Trophoblast cell (in vitro differentiated cells and primary cell): ENCODE results near the gene OBSL1.
A peak's percentile ranks its signal among the peaks of the same experiment; 100 is the strongest.

Experiments
- DNase-seq, 2 donors: peaks; one replicate each; pipeline ENCODE4 v3.0.0-alpha.2; 2016
- H2AFZ ChIP-seq: 2 replicates; pipeline ENCODE4 v1.6.1; 2013; ENCODE audit warnings: low read length, moderate library complexity, mild to moderate bottlenecking; ENCODE audit not compliant: insufficient read depth, poor library complexity
- H2AK5ac ChIP-seq: 2 replicates; pipeline ENCODE4 v1.6.1; 2013; ENCODE audit warnings: mild to moderate bottlenecking, low read length
- H2BK120ac ChIP-seq: 2 replicates; pipeline ENCODE4 v1.6.1; 2013; ENCODE audit warnings: low read length, mild to moderate bottlenecking, moderate library complexity; ENCODE audit not compliant: insufficient read depth, poor library complexity
- H2BK12ac ChIP-seq: 2 replicates; pipeline ENCODE4 v1.6.1; 2013; ENCODE audit warnings: mild to moderate bottlenecking, low read length, moderate library complexity
- H2BK5ac ChIP-seq: 2 replicates; pipeline ENCODE4 v1.6.1; 2013; ENCODE audit warnings: low read length, low read depth, moderate library complexity, mild to moderate bottlenecking; ENCODE audit not compliant: poor library complexity
- H3K14ac ChIP-seq: 2 replicates; pipeline ENCODE4 v1.6.1; 2013; ENCODE audit warnings: mild to moderate bottlenecking, low read length
- H3K18ac ChIP-seq: 2 replicates; pipeline ENCODE4 v1.6.1; 2013; ENCODE audit warnings: mild to moderate bottlenecking, low read length
- H3K23ac ChIP-seq: 2 replicates; pipeline ENCODE4 v1.6.1; 2013; ENCODE audit warnings: low read length
- H3K27ac ChIP-seq: 2 replicates; pipeline ENCODE4 v1.5.1; 2013; ENCODE audit warnings: low read depth, mild to moderate bottlenecking, inconsistent platforms, low read length, moderate library complexity
- H3K27me3 ChIP-seq: 2 replicates; pipeline ENCODE4 v1.6.1; 2013; ENCODE audit warnings: inconsistent platforms, mild to moderate bottlenecking, low read length, moderate library complexity; ENCODE audit not compliant: insufficient read depth
- H3K36me3 ChIP-seq, 2 experiments: 1 replicate in 1 of 2; 2 replicates in 1 of 2; pipeline ENCODE4 v1.6.1; 2013; ENCODE audit warnings: low read length in 2 of 2, mild to moderate bottlenecking in 2 of 2, moderate library complexity in 1 of 2; ENCODE audit not compliant: insufficient read depth in 2 of 2, control insufficient read depth in 1 of 2
- H3K4ac ChIP-seq: 2 replicates; pipeline ENCODE4 v1.6.1; 2013; ENCODE audit warnings: low read depth, mild to moderate bottlenecking, low read length, moderate library complexity
- H3K4me1 ChIP-seq, 2 experiments: 1 replicate in 1 of 2; 2 replicates in 1 of 2; pipeline ENCODE4 v1.6.1; 2013; ENCODE audit warnings: low read length in 2 of 2, mild to moderate bottlenecking in 2 of 2, moderate library complexity in 1 of 2; ENCODE audit not compliant: insufficient read depth in 2 of 2, control insufficient read depth in 1 of 2
- H3K4me2 ChIP-seq: 2 replicates; pipeline ENCODE4 v1.6.1; 2013; ENCODE audit warnings: inconsistent platforms, mild to moderate bottlenecking, low read length, moderate library complexity
- H3K4me3 ChIP-seq: 2 replicates; pipeline ENCODE4 v1.5.1; 2013; ENCODE audit warnings: mild to moderate bottlenecking, low read depth, low read length, inconsistent platforms
- H3K79me1 ChIP-seq: one replicate; pipeline ENCODE4 v1.6.1; 2013; ENCODE audit warnings: low read length
- H3K79me2 ChIP-seq: 2 replicates; pipeline ENCODE4 v1.6.1; 2013; ENCODE audit warnings: low read length, mild to moderate bottlenecking; ENCODE audit not compliant: control insufficient read depth, insufficient read depth, poor library complexity
- H3K9ac ChIP-seq: 2 replicates; pipeline ENCODE4 v1.6.1; 2013; ENCODE audit warnings: mild to moderate bottlenecking, low read length
- H3K9me3 ChIP-seq: 2 replicates; pipeline ENCODE4 v1.6.1; 2013; ENCODE audit warnings: low read depth, mild to moderate bottlenecking, control low read depth, inconsistent platforms, low read length; ENCODE audit not compliant: insufficient read depth
- H4K12ac ChIP-seq: 2 replicates; pipeline ENCODE4 v1.6.1; 2013; ENCODE audit warnings: low read depth, mild to moderate bottlenecking, low read length, moderate library complexity
- H4K8ac ChIP-seq: 2 replicates; pipeline ENCODE4 v1.6.1; 2013; ENCODE audit warnings: low read depth, mild to moderate bottlenecking, low read length, moderate library complexity
- H4K91ac ChIP-seq: one replicate; pipeline ENCODE4 v1.6.1; 2013; ENCODE audit warnings: low read depth, mild to moderate bottlenecking, low read length, moderate library complexity
- WGBS: extraction: QIAGEN DNeasy Blood & Tissue Kit; methylation state at CpG from one replicate; pipeline ENCODE4 v1.1.7; 2013; ENCODE audit warnings: missing lambda C conversion rate; ENCODE audit not compliant: insufficient read length, insufficient coverage; ENCODE audit errors: extremely low coverage; 5-methylcytosine and 5-hydroxymethylcytosine counted together

Gene OBSL1

GRCh38 chr2:219613461-219614070, 42.2 kb upstream of the OBSL1 start:
- H2AK5ac ChIP-seq: no peak overlapping the region
- no peak overlapping the region for H4K12ac ChIP-seq
- no peak overlapping the region for H2AFZ ChIP-seq
- peaks cover 4% of the 10 kb centered on the region for H3K9me3 ChIP-seq
- H3K4ac ChIP-seq: no peak overlapping the region
- H3K4me2 ChIP-seq: no peak overlapping the region
- peaks cover 27 to 34% of the 10 kb centered on the region in 2 experiments for H3K36me3 ChIP-seq
- WGBS: 100% methylated on average over 1 of the region's 11 CpGs
- no peak overlapping the region for H4K91ac ChIP-seq
- H3K23ac ChIP-seq: no peak overlapping the region
- H2BK120ac ChIP-seq: no peak overlapping the region
- H3K18ac ChIP-seq: no peak overlapping the region
- no peaks in the 10 kb centered on the region for H3K79me1 ChIP-seq
- no peaks in the 10 kb centered on the region for H3K79me2 ChIP-seq
- H3K27ac ChIP-seq: no peak overlapping the region
- no peak overlapping the region for H2BK5ac ChIP-seq
- no peak overlapping the region for H4K8ac ChIP-seq
- no peak overlapping the region for H3K4me3 ChIP-seq
- no peak overlapping the region for H2BK12ac ChIP-seq
- no peak overlapping the region for H3K14ac ChIP-seq
- DNase-seq: no peak
- no peak overlapping the region for H3K9ac ChIP-seq
- no peaks in the 10 kb centered on the region for H3K27me3 ChIP-seq
- no peaks in the 10 kb centered on the region for H3K4me1 ChIP-seq

GRCh38 chr2:219612577-219613286, 41.4 kb upstream of the OBSL1 start:
- H3K23ac ChIP-seq: no peak overlapping the region

GRCh38 chr2:219611866-219612576, 40.7 kb upstream of the OBSL1 start:
- H3K27ac ChIP-seq: no peak overlapping the region
- no peak for DNase-seq
- H4K91ac ChIP-seq: no peak overlapping the region

More at GRCh38 chr2:219612577-219613286, 41.4 kb upstream of the OBSL1 start:
- Histone ChIP-seq H3K4me2 (no peak overlapping the region), H2BK120ac (no peak overlapping the region), H2AK5ac (no peak overlapping the region), H3K9me3 (peaks cover 4% of the 10 kb centered on the region), H3K4ac (no peak overlapping the region), H4K8ac (no peak overlapping the region), H2AFZ (no peak overlapping the region), H4K91ac (no peak overlapping the region), H3K4me1 (no peaks in the 10 kb centered on the region), H3K79me2 (no peaks in the 10 kb centered on the region), H4K12ac (no peak overlapping the region), H3K36me3 (peaks cover 34 to 42% of the 10 kb centered on the region in 2 experiments), H2BK12ac (no peak overlapping the region), H3K27ac (no peak overlapping the region), H2BK5ac (no peak overlapping the region), H3K4me3 (no peak overlapping the region), H3K79me1 (no peaks in the 10 kb centered on the region), H3K14ac (no peak overlapping the region), H3K27me3 (no peaks in the 10 kb centered on the region), H3K9ac (no peak overlapping the region), H3K18ac (no peak overlapping the region)
- WGBS: no CpG with 5 or more reads among the region's 15 CpGs
- DNase-seq: no peak

GRCh38 chr2:219611306-219611705, 40.0 kb upstream of the OBSL1 start:
- H3K23ac ChIP-seq: no peak overlapping the region
- no peaks in the 10 kb centered on the region for H3K79me1 ChIP-seq
- no peak overlapping the region for H2BK5ac ChIP-seq
- H2BK12ac ChIP-seq: no peak overlapping the region
- peaks cover under 1% of the 10 kb centered on the region for H3K9me3 ChIP-seq
- no peak overlapping the region for H3K14ac ChIP-seq
- no peak overlapping the region for H4K91ac ChIP-seq
- no peaks in the 10 kb centered on the region for H3K4me1 ChIP-seq
- no peak overlapping the region for H3K9ac ChIP-seq
- no peak overlapping the region for H2AK5ac ChIP-seq
- H2AFZ ChIP-seq: no peak overlapping the region
- no peak overlapping the region for H3K4me2 ChIP-seq
- H4K8ac ChIP-seq: no peak overlapping the region
- no peak for DNase-seq
- H2BK120ac ChIP-seq: no peak overlapping the region
- H3K27ac ChIP-seq: no peak overlapping the region
- no peak overlapping the region for H3K18ac ChIP-seq
- no peak overlapping the region for H3K4me3 ChIP-seq
- no peaks in the 10 kb centered on the region for H3K27me3 ChIP-seq
- H3K36me3 ChIP-seq: peaks cover 41 to 47% of the 10 kb centered on the region in 2 experiments
- no peak overlapping the region for H4K12ac ChIP-seq
- H3K79me2 ChIP-seq: no peaks in the 10 kb centered on the region
- no CpG with 5 or more reads among the region's 9 CpGs for WGBS
- no peak overlapping the region for H3K4ac ChIP-seq

More at GRCh38 chr2:219611866-219612576, 40.7 kb upstream of the OBSL1 start:
- no peak overlapping the region for H3K18ac ChIP-seq
- H3K9me3 ChIP-seq: peaks cover 4% of the 10 kb centered on the region
- no peaks in the 10 kb centered on the region for H3K27me3 ChIP-seq
- H4K8ac ChIP-seq: no peak overlapping the region
- no peak overlapping the region for H3K4me3 ChIP-seq
- H2AFZ ChIP-seq: no peak overlapping the region
- no peak overlapping the region for H3K23ac ChIP-seq
- peak overlapping the region; percentile 39 for H3K9ac ChIP-seq
- H3K4me1 ChIP-seq: no peaks in the 10 kb centered on the region
- no peak overlapping the region for H2AK5ac ChIP-seq
- WGBS: no CpG with 5 or more reads among the region's 12 CpGs
- H3K79me2 ChIP-seq: no peaks in the 10 kb centered on the region
- no peak overlapping the region for H3K14ac ChIP-seq
- H2BK12ac ChIP-seq: no peak overlapping the region
- no peak overlapping the region for H2BK120ac ChIP-seq
- no peak overlapping the region for H3K4ac ChIP-seq
- H3K79me1 ChIP-seq: no peaks in the 10 kb centered on the region
- H4K12ac ChIP-seq: no peak overlapping the region
- no peak overlapping the region for H3K4me2 ChIP-seq
- peaks cover 34 to 43% of the 10 kb centered on the region in 2 experiments for H3K36me3 ChIP-seq
- H2BK5ac ChIP-seq: no peak overlapping the region
